ENCODE measurements around the gene MAN1A1. TPM values are rescaled to one million over a fixed set of nuclear protein-coding genes. Genes with fewer than 3 reads are reported as not detected.
A peak's percentile ranks its signal among the peaks of the same experiment; 100 is the strongest.

The MAN1A1 gene
- total RNA-seq, 4 donors from 2014 or later: 71.7 to 170 (median 128) TPM

GRCh38 chr6:119148825-119149525 lies 200.6 kb downstream of the MAN1A1 start:
- DNase-seq: no peak
- intact Hi-C loops (cut with DNase I): loop anchor here (5.0 kb wide), 1 partner anchor 198 kb away; the partner anchor contains the start of gene MAN1A1
- no peaks in the 10 kb centered on the region for H3K27me3 ChIP-seq
- H3K9me3 ChIP-seq: no peaks in the 10 kb centered on the region
- WGBS, 2 donors: 77 to 82% methylated on average over 9 of the region's 9 CpGs
- no peak overlapping the region for H3K27ac ChIP-seq
- no peak for TF ChIP-seq POLR2A (IDR thresholded peaks at IDR 0.05)
- no peak for TF ChIP-seq CTCF (IDR thresholded peaks at IDR 0.05)
- no peaks in the 10 kb centered on the region for H3K36me3 ChIP-seq
- no peak overlapping the region for H3K4me3 ChIP-seq (replicated peaks in 1 of 3)
- peaks cover 0 to 4% of the 10 kb centered on the region in 2 donors for H3K4me1 ChIP-seq

- intact Hi-C loops (cut with DNase I): loop anchor here (5.0 kb wide), 1 partner anchor 199 kb away; the partner anchor contains the start of gene MAN1A1
- Histone ChIP-seq H3K4me3 (replicated peaks in 1 of 3) (no peak overlapping the region), H3K27ac (no peak overlapping the region)
These were observed 201.3 kb downstream of the MAN1A1 start for GRCh38 chr6:119148098-119148824.

GRCh38 chr6:119147101-119148053 lies 202.2 kb downstream of the MAN1A1 start:
- no peaks in the 10 kb centered on the region for H3K9me3 ChIP-seq
- TF ChIP-seq POLR2A (IDR thresholded peaks at IDR 0.05): no peak
- no peak for TF ChIP-seq CTCF (IDR thresholded peaks at IDR 0.05)
- H3K27me3 ChIP-seq: no peaks in the 10 kb centered on the region
- H3K27ac ChIP-seq: peak overlapping the region in 1 of 3 donors; percentile 6
- no peaks in the 10 kb centered on the region for H3K36me3 ChIP-seq
- WGBS, 2 donors: 77 to 80% methylated on average over 6 of the region's 6 CpGs
- no peak overlapping the region for H3K4me3 ChIP-seq (replicated peaks in 1 of 3)
- DNase-seq: no peak
- intact Hi-C loops (cut with DNase I): loop anchor here (5.0 kb wide), 1 partner anchor 200 kb away; the partner anchor contains the start of gene MAN1A1
- H3K4me1 ChIP-seq: peaks cover 0 to 4% of the 10 kb centered on the region in 2 donors

More at GRCh38 chr6:119148098-119148824, 201.3 kb downstream of the MAN1A1 start:
- Histone ChIP-seq H3K4me1 (peaks cover 0 to 4% of the 10 kb centered on the region in 2 donors), H3K36me3 (no peaks in the 10 kb centered on the region), H3K9me3 (no peaks in the 10 kb centered on the region), H3K27me3 (no peaks in the 10 kb centered on the region)
- TF ChIP-seq CTCF (IDR thresholded peaks at IDR 0.05) (peak in 5 of 6 experiments; percentile 28 to 77 (median 68)), POLR2A (IDR thresholded peaks at IDR 0.05) (no peak)
- DNase-seq: peak; percentile 28 to 31
- 46 to 54% methylated on average over 5 of the region's 5 CpGs for WGBS, 2 donors

GRCh38 chr6:119145111-119145510 lies 204.4 kb downstream of the MAN1A1 start:
- Histone ChIP-seq H3K27me3 (no peaks in the 10 kb centered on the region), H3K4me1 (peaks cover 0 to 4% of the 10 kb centered on the region in 2 donors), H3K9me3 (no peaks in the 10 kb centered on the region), H3K4me3 (replicated peaks in 1 of 3) (no peak overlapping the region), H3K36me3 (no peaks in the 10 kb centered on the region), H3K27ac (no peak overlapping the region)
- TF ChIP-seq CTCF (IDR thresholded peaks at IDR 0.05) (no peak), POLR2A (IDR thresholded peaks at IDR 0.05) (no peak)
- intact Hi-C loops (cut with DNase I): loop anchor here (5.0 kb wide), 1 partner anchor 202 kb away; the partner anchor contains the start of gene MAN1A1
- WGBS, 2 donors: 46 to 75% methylated on average over 2 of the region's 2 CpGs
- DNase-seq: no peak

Data from thyroid gland (tissue), 4 donors.